HG02840 (cell line): ENCODE measurements around the gene WBP2.
"Not testable (repeated sequence)": the region's sequence is repeated elsewhere in the genome, so short reads cannot be mapped to it uniquely, and the experiment has no call there.

Source experiments
- ATAC-seq: cut with Tn5 transposase; IDR thresholded peaks from one replicate; pipeline ENCODE4 v1.9.1; 2021; ENCODE audit warnings: mild to moderate bottlenecking, moderate library complexity, moderate number of reproducible peaks; ENCODE audit not compliant: unreplicated experiment, low FRiP score

WBP2 gene

GRCh38 chr17:75891022-75891604 is 36.0 kb upstream of the WBP2 start:
- no peak for ATAC-seq

DNA sequence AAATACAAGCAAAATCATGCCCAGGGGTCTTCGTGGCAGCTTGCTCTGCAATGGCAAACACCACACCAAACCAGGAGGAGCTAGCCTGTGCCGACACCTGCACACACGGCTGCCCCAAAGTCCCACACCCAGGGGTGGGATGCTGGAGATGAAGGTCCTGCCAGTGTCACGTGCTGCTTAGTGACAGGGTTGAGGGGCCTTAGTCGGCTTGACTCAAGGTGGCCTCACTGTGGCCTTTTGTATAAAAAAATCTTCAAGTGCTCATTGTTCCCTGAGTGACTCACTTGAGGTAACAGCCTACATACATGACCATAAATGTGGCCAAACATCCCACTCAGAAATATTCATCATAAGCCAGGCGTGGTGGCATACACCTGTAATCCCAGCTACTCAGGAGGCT is 34.3 kb upstream of the WBP2 start:
- no peak for ATAC-seq

- no peak for ATAC-seq
Measured at GRCh38 chr17:75888484-75888883, 33.3 kb upstream of the WBP2 start.

DNA sequence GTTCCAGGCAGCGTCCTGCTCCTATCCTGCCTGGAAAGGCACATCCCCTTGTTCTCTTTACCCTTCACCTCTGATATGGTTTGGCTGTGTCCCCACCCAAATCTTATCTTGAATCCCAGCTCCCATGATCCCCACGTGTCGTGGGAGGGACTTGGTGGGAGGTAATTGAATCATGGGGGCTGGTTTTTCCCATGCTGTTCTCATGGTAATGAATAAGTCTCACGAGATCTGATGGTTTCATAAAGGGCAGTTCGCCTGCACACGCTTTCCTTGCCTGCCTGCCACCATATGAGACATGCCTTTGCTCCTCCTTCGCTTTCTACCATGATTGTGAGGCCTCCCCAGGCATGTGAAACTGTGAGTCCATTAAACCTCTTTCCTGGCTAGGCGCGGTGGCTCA is 30.7 kb upstream of the WBP2 start:
- ATAC-seq = not testable (repeated sequence)

DNA sequence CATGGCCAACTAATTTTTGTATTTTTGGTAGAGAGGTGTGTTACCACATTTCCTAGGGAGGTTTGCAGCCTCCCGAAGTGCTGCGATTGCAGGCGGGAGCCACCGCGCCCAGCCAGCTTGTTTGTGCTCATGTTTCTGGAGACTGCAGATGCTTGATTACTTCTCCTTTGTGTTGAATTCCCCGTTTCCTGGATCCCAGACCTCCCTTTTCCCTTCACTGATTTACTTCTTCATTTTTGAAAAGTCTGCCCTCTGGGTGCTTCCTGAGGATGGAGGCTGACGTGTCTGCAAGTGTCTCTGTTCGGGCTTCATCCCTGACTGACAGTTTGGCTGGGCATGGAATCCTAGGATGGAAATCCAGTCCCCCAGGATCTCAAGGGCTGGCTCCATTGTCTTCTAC is 30.3 kb upstream of the WBP2 start:
- no peak for ATAC-seq

DNA sequence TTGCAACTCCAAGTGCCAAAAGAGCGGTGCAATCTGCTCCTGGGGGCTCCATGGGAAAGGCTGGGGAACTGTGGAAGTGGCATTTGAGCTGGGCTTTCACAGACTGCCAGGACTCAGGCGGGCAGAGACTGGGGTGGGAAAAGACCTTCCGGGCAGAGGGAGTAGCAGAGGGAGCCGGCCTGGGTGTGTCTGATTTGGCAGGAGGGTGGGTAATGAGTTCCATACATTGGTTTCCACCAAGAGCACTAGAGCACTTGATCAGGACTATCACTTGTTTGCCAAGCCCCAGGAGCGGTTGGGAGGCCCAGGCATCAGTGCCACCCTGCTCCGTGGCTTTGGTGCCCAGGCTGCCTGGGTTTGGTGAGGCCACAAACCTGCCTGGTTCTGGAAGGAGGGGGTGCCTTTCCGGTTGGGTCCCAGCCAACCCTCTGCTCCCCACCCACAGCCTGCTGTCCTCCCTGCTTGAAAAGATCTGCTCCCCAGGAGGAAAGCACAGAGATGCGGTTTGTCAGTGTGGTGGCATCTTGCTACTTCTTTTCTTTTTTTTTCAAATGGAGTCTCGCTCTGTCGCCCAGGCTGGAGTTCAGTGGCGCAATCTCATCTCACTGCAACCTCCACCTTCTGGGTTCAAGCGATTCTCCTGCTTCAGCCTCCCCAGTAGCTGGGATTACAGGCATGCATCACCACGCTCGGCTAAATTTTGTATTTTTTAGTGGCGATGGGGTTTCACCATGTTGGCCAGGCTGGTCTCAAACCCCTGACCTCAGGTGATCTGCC is 26.7 kb upstream of the WBP2 start:
- no peak for ATAC-seq

GRCh38 chr17:75880266-75880665 is 25.1 kb upstream of the WBP2 start:
- no peak for ATAC-seq

DNA sequence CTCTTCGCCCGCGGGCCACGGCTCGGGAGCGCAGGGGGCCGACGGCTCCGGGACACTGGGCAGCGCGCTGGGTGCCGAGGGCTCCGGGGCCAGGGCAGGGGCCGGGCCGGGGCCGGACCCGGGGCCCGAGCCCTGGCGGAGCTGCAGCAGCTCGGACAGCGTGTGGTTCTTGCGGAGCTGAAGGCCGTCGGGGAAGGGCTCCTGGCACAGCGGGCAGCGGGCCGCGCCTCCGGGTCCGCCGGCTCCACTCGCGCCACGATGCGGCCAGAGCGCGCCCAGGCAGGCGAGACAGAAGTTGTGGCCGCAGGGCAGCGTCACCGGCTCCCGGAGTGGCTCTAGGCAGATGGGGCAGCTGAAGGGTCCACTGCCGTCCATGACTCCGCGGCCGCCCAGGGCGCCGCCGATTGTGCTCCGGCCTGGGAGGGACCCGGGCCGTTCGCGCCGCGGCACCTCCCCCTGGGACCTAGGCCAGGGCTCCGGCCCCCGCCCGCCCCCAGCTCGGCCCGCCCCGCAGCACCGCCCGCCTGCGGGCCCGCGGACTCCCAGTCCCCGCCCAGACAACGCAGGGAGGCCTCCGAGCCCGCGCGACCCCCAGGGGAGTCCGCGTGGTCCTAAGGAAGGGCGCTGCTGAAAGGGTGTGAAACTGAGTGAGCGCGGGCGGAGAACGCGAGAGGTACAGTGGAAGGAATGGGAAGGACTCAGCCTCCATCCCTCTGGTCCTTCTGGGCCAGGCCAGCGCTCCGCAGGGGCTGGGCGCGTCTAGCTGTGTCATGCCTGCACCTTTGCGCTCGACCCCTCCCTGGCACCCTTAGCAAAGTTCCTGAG is 23.3 kb upstream of the WBP2 start, which contains the start of gene TRIM47:
Gene TRIM47 (minus strand): TSS at position 408 of the 825 bp plus-strand sequence. CDS start 33 bp downstream, at position 375.
- no peak for ATAC-seq

GRCh38 chr17:75877752-75878173 is 22.6 kb upstream of the WBP2 start:
- no peak for ATAC-seq

- no peak for ATAC-seq
Measured at GRCh38 chr17:75876938-75877751, 22.0 kb upstream of the WBP2 start.

DNA sequence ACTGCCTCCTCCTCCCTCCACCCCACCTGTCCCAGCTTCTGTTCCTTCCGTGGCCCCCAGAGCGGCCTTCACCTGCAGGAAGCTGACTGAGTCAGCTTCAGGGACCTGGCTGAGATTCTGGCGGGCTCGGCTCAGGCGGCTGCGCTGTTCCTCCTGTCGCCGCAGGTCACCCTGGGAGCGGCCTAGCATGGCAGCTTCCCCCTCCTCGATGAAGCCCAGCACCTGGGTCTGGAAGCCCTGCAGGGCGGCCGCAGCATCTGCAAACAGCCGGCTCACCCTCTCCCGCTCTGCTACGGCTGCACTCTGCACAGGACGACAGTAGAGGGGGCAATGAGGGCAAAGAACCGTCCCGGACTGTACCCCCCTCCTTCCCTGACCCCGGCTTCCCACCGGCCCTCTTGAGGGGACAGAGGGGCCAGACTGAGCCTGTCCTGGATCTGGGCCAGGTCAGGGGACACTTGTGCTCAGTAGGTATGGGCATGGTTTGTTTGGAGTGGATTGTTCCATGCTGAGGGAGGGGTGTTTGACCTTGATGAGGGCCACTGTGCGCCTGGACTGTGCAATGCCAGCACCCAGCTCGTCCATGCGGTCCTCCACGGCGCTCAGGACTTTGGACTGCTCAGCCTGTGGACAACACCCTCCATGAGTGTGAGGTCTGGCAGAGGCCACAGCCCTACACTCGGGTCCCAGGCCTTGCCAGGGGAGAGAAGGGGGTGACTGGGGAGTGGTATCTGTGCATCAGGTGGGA is 21.2 kb upstream of the WBP2 start:
- ATAC-seq = no peak

DNA sequence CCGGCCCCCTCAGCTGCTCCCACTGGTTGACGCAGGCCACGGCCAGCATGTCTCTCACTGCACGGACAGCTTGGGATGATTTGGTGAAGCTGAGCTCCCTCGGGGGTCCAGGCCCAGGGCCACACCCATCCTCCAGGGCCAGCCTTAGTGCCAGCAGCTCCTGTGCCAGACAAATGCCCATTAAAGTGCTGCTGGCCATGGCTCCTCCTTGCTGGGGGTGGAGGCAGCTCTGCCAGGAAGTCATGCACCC is 20.7 kb upstream of the WBP2 start:
- no peak for ATAC-seq

DNA sequence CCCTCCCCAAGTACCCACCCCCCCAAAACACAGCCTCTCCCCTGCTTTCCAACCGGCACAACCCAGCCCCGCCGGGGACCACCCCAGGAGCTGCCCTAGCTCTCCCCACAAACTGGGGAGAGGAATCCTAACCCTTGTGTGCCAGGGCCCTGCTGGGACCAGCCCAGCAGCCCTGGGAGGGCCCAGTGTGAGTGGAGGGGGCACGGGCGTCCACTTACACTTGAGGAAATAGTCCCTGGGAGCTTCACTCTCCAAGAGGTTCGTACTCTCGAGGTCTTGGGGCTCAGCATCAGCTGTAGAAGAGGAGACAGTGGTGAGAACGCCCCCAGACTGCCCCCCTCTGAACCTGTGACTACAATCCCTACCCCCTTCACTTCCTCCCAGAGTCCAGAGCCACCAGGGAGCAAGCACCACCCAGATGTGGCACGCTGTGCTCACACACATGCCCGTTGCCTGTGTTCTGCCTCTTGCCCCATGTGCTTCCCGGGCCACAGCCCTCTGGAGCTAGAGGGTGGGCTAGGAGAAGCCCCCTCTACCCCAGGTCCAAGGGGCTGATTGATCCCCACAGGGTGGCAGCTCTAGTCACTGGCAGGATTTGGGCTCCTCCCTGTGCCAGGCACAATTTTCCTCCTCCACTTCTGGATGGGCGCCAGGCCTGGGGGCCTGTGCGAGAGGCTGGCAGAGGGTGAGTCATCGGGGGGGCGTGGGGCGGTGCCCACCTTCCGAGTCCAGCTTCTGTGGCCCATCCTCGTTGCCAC is 20.2 kb upstream of the WBP2 start:
- no peak for ATAC-seq

DNA sequence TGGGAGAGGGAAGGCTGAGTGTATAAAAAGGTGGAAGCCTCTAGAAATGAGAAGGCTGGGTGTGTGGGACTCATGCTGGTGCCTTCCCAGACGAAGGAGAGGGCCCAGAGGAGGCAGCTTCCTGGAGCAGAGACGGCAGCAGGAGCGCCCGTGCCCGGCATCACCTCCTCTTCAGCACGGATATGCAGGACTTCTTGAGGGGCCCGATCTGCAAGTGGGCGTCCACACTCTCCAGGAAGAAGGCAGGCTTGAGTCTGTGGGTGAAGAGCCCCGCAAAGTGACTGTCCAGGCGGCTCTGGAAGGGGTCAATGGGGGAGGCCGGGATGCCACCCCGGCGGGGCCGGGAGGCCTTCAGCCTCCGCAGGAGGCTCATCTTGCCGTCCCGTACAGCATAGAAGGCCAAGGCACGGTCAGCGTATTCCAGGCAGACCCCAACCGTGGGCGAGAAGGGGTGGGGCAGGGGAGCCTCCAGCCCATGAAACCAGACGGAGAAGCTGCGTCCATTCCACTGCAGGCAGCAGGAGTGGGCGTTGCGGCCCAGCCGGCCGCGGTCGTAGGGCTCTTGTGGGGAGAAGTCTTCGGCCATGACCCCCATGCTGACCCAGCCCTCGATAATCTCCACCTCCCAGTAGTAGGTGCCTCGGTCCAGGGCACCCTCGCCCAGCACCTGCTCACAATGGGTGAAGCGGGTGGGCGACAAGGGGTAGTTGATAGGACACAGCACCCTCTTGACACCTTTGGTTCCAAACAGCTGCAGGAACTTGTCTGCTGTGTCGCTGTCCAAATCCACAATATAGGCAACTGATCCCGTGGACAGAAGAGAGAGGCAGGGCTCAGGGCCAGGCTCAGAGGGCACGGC is 19.4 kb upstream of the WBP2 start:
- no peak for ATAC-seq

- no peak for ATAC-seq
Measured at GRCh38 chr17:75873587-75874322, 18.6 kb upstream of the WBP2 start.

GRCh38 chr17:75872434-75873351 is 17.6 kb upstream of the WBP2 start:
- no peak for ATAC-seq

- not testable (repeated sequence) for ATAC-seq
Measured at GRCh38 chr17:75870228-75870627, 15.1 kb upstream of the WBP2 start.
